H1 (cell line): ENCODE data around the gene KCNJ5. TPM values are rescaled to one million over a fixed set of nuclear protein-coding genes. Genes with fewer than 3 reads are reported as not detected.

Experiments
- CHD7 ChIP-seq: fragments of 300-600 bp; sonication (generic); IDR thresholded peaks from 2 replicates; pipeline ENCODE4 v1.7.1; 2012; ENCODE audit warnings: low read length, moderate library complexity, mild to moderate bottlenecking, inconsistent platforms; ENCODE audit not compliant: insufficient replicate concordance
- polyA plus RNA-seq, 7 experiments: library from polyadenylated mRNA; depleted of rRNA in 3 of 7; stranded (reverse) in 5 of 7; unstranded in 2 of 7; fragments of >200 nt in 5 of 7; fragments of 200-250 nt in 2 of 7; gene quantifications; 1 replicate in 5 of 7; 2 replicates in 1 of 7; 4 replicates in 1 of 7; pipeline versions ENCODE4 v1.2.1 to v1.2.3, GENCODE V29; 2011 to 2013; ENCODE audit warnings: missing spikeins in 2 of 7, mixed read lengths in 2 of 7
- total RNA-seq: library from RNA; stranded (reverse); fragmentation: NEBNext Ultra II Directional; extraction: Animal tissue kit (Norgen Biotek cat#: 25700); gene quantifications from 2 replicates; pipeline ENCODE4 v1.2.1, GENCODE V29; 2021

KCNJ5 gene
- total and polyA plus RNA-seq, 2 of the 8 experiments (the other 6 are each of a cell fraction or from before 2014, with no cell fraction given), result 0.05 TPM; not detected in 1

GRCh38 chr11:128862908-128863660, 28.1 kb upstream of the KCNJ5 start (continued):
- no peak for TF ChIP-seq CHD7
